Femur (tissue), 1 donor: ENCODE data around the gene TLCD3A.
"Not testable (repeated sequence)": the region's sequence is repeated elsewhere in the genome, so short reads cannot be mapped to it uniquely, and the experiment has no call there.

Experiments
- DNase-seq: peaks from one replicate; pipeline ENCODE4 v3.0.0-alpha.2; 2017

TLCD3A gene

DNA sequence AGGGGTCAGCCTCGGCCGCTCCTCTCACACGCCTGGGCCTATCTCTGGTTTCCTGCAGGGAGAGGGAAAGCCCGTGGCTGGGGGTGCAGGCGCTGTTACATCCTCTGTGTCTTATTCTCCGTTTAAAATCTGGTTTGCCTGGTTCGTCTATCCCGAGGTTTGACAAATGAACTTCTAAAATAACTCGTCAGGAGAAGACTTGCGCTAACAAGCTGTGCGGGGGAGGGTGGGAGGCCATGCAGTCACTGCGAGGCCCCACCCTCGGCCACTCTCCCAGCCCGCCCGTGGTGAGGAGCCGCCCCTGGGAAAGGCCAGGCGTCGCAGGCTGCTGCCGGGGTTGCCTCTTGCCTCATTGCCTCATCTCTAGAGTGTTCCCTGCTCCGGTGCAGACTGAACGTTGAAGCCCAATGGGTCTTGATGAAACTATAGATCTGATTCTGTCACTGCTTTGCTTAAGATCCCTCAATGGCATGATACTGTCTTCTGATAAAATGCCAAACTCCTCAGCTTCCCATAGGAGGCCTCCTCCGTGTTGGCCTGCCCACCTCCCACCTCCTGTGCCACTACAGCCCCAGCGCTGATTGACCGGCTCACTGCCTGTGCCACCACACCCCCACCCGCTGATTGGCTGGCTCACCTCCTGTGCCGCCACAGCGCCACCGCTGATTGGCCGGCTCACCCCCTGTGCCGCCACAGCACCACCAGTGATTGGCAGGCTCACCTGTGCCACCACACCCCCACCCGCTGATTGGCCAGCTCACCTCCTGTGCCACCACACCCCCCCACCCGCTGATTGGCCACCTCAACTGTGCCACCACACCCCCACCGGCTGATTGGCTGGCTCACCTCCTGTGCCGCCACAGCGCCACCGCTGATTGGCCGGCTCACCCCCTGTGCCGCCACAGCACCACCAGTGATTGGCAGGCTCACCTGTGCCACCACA, 57.8 kb downstream of the TLCD3A start:
- not testable (repeated sequence) for DNase-seq

DNA sequence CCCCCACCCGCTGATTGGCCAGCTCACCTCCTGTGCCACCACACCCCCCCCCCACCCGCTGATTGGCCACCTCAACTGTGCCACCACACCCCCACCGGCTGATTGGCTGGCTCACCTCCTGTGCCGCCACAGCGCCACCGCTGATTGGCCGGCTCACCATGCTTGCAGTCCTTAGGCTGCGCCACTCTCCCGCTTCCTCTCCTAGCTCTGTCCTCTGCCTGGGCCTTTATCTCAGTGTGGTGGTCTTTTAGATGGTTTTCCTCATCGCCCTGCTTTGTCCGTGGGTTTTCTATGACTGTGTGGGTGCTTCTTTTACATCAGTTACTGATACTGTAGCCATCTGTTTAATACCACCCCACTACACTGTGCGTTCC, 58.5 kb downstream of the TLCD3A start:
- not testable (repeated sequence) for DNase-seq

DNA sequence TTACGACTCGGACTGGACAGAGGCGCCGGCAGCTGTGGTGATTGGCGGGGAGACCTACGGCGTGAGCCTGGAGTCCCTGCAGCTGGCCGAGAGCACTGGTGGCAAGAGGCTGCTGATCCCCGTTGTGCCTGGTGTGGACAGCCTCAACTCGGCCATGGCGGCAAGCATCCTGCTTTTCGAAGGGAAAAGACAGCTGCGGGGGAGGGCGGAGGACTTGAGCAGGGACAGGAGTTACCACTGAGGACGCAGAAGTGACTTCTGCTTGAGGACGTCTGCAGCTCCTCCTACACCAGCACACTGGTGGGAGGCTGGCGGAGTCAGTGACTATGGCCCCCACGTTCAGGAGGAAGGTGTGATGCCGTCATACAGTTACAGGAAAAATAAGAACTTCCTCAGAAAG, 59.4 kb downstream of the TLCD3A start:
- no peak for DNase-seq

- peak; percentile 15 for DNase-seq
Measured at GRCh38 chr17:792277-792676, 59.9 kb downstream of the TLCD3A start.
